Trophoblast cell (in vitro differentiated cells and primary cell): ENCODE data around the gene MARS2.
A peak's percentile ranks its signal among the peaks of the same experiment; 100 is the strongest.

Source experiments
- DNase-seq, 2 donors: peaks; one replicate each; pipeline ENCODE4 v3.0.0-alpha.2; 2016
- H2AFZ ChIP-seq: 2 replicates; pipeline ENCODE4 v1.6.1; 2013; ENCODE audit warnings: low read length, moderate library complexity, mild to moderate bottlenecking; ENCODE audit not compliant: insufficient read depth, poor library complexity
- H2AK5ac ChIP-seq: 2 replicates; pipeline ENCODE4 v1.6.1; 2013; ENCODE audit warnings: mild to moderate bottlenecking, low read length
- H2BK120ac ChIP-seq: 2 replicates; pipeline ENCODE4 v1.6.1; 2013; ENCODE audit warnings: low read length, mild to moderate bottlenecking, moderate library complexity; ENCODE audit not compliant: insufficient read depth, poor library complexity
- H2BK12ac ChIP-seq: 2 replicates; pipeline ENCODE4 v1.6.1; 2013; ENCODE audit warnings: mild to moderate bottlenecking, low read length, moderate library complexity
- H2BK5ac ChIP-seq: 2 replicates; pipeline ENCODE4 v1.6.1; 2013; ENCODE audit warnings: low read length, low read depth, moderate library complexity, mild to moderate bottlenecking; ENCODE audit not compliant: poor library complexity
- H3K14ac ChIP-seq: 2 replicates; pipeline ENCODE4 v1.6.1; 2013; ENCODE audit warnings: mild to moderate bottlenecking, low read length
- H3K18ac ChIP-seq: 2 replicates; pipeline ENCODE4 v1.6.1; 2013; ENCODE audit warnings: mild to moderate bottlenecking, low read length
- H3K23ac ChIP-seq: 2 replicates; pipeline ENCODE4 v1.6.1; 2013; ENCODE audit warnings: low read length
- H3K27ac ChIP-seq: 2 replicates; pipeline ENCODE4 v1.5.1; 2013; ENCODE audit warnings: low read depth, mild to moderate bottlenecking, inconsistent platforms, low read length, moderate library complexity
- H3K27me3 ChIP-seq: 2 replicates; pipeline ENCODE4 v1.6.1; 2013; ENCODE audit warnings: inconsistent platforms, mild to moderate bottlenecking, low read length, moderate library complexity; ENCODE audit not compliant: insufficient read depth
- H3K36me3 ChIP-seq, 2 experiments: 1 replicate in 1 of 2; 2 replicates in 1 of 2; pipeline ENCODE4 v1.6.1; 2013; ENCODE audit warnings: low read length in 2 of 2, mild to moderate bottlenecking in 2 of 2, moderate library complexity in 1 of 2; ENCODE audit not compliant: insufficient read depth in 2 of 2, control insufficient read depth in 1 of 2
- H3K4ac ChIP-seq: 2 replicates; pipeline ENCODE4 v1.6.1; 2013; ENCODE audit warnings: low read depth, mild to moderate bottlenecking, low read length, moderate library complexity
- H3K4me1 ChIP-seq, 2 experiments: 1 replicate in 1 of 2; 2 replicates in 1 of 2; pipeline ENCODE4 v1.6.1; 2013; ENCODE audit warnings: low read length in 2 of 2, mild to moderate bottlenecking in 2 of 2, moderate library complexity in 1 of 2; ENCODE audit not compliant: insufficient read depth in 2 of 2, control insufficient read depth in 1 of 2
- H3K4me2 ChIP-seq: 2 replicates; pipeline ENCODE4 v1.6.1; 2013; ENCODE audit warnings: inconsistent platforms, mild to moderate bottlenecking, low read length, moderate library complexity
- H3K4me3 ChIP-seq: 2 replicates; pipeline ENCODE4 v1.5.1; 2013; ENCODE audit warnings: mild to moderate bottlenecking, low read depth, low read length, inconsistent platforms
- H3K79me1 ChIP-seq: one replicate; pipeline ENCODE4 v1.6.1; 2013; ENCODE audit warnings: low read length
- H3K79me2 ChIP-seq: 2 replicates; pipeline ENCODE4 v1.6.1; 2013; ENCODE audit warnings: low read length, mild to moderate bottlenecking; ENCODE audit not compliant: control insufficient read depth, insufficient read depth, poor library complexity
- H3K9ac ChIP-seq: 2 replicates; pipeline ENCODE4 v1.6.1; 2013; ENCODE audit warnings: mild to moderate bottlenecking, low read length
- H3K9me3 ChIP-seq: 2 replicates; pipeline ENCODE4 v1.6.1; 2013; ENCODE audit warnings: low read depth, mild to moderate bottlenecking, control low read depth, inconsistent platforms, low read length; ENCODE audit not compliant: insufficient read depth
- H4K12ac ChIP-seq: 2 replicates; pipeline ENCODE4 v1.6.1; 2013; ENCODE audit warnings: low read depth, mild to moderate bottlenecking, low read length, moderate library complexity
- H4K8ac ChIP-seq: 2 replicates; pipeline ENCODE4 v1.6.1; 2013; ENCODE audit warnings: low read depth, mild to moderate bottlenecking, low read length, moderate library complexity
- H4K91ac ChIP-seq: one replicate; pipeline ENCODE4 v1.6.1; 2013; ENCODE audit warnings: low read depth, mild to moderate bottlenecking, low read length, moderate library complexity
- WGBS: extraction: QIAGEN DNeasy Blood & Tissue Kit; methylation state at CpG from one replicate; pipeline ENCODE4 v1.1.7; 2013; ENCODE audit warnings: missing lambda C conversion rate; ENCODE audit not compliant: insufficient read length, insufficient coverage; ENCODE audit errors: extremely low coverage; 5-methylcytosine and 5-hydroxymethylcytosine counted together

The MARS2 gene

GRCh38 chr2:197673606-197674005 is 31.6 kb upstream of the MARS2 start:
- no peak overlapping the region for H4K8ac ChIP-seq
- H3K27me3 ChIP-seq, result no peaks in the 10 kb centered on the region
- no peaks in the 10 kb centered on the region for H3K36me3 ChIP-seq
- no peak overlapping the region for H3K14ac ChIP-seq
- H2BK5ac ChIP-seq, result no peak overlapping the region
- H3K4me1 ChIP-seq, result no peaks in the 10 kb centered on the region
- no peaks in the 10 kb centered on the region for H3K9me3 ChIP-seq
- H4K12ac ChIP-seq, result no peak overlapping the region
- no peak overlapping the region for H3K4me3 ChIP-seq
- DNase-seq, result no peak
- no peak overlapping the region for H2BK120ac ChIP-seq
- no peak overlapping the region for H3K4me2 ChIP-seq
- no peaks in the 10 kb centered on the region for H3K79me2 ChIP-seq
- no peak overlapping the region for H3K9ac ChIP-seq
- no peaks in the 10 kb centered on the region for H3K79me1 ChIP-seq
- WGBS, result no CpG with 5 or more reads among the region's 1 CpG
- H3K18ac ChIP-seq, result no peak overlapping the region
- H3K4ac ChIP-seq, result no peak overlapping the region
- no peak overlapping the region for H3K23ac ChIP-seq
- no peak overlapping the region for H2BK12ac ChIP-seq
- H2AK5ac ChIP-seq, result no peak overlapping the region
- H3K27ac ChIP-seq, result no peak overlapping the region
- H4K91ac ChIP-seq, result no peak overlapping the region
- H2AFZ ChIP-seq, result no peak overlapping the region

- Histone ChIP-seq H3K18ac (no peak overlapping the region), H3K36me3 (no peaks in the 10 kb centered on the region), H3K4me1 (no peaks in the 10 kb centered on the region), H3K23ac (no peak overlapping the region), H3K4me2 (no peak overlapping the region), H3K9ac (no peak overlapping the region), H3K14ac (no peak overlapping the region), H2BK5ac (no peak overlapping the region), H2AK5ac (no peak overlapping the region), H4K91ac (no peak overlapping the region), H3K4me3 (no peak overlapping the region), H4K12ac (no peak overlapping the region), H3K9me3 (no peaks in the 10 kb centered on the region), H3K27ac (no peak overlapping the region), H2BK12ac (no peak overlapping the region), H4K8ac (no peak overlapping the region), H3K4ac (no peak overlapping the region), H3K27me3 (no peaks in the 10 kb centered on the region), H3K79me2 (no peaks in the 10 kb centered on the region), H2BK120ac (no peak overlapping the region), H2AFZ (no peak overlapping the region), H3K79me1 (no peaks in the 10 kb centered on the region)
- no CpG with 5 or more reads among the region's 1 CpG for WGBS
- DNase-seq, result no peak
Observed at GRCh38 chr2:197674060-197674459, 31.1 kb upstream of the MARS2 start.

- DNase-seq, result no peak
- H3K36me3 ChIP-seq, result no peaks in the 10 kb centered on the region
- no peak overlapping the region for H2BK5ac ChIP-seq
- no peak overlapping the region for H4K91ac ChIP-seq
- no peaks in the 10 kb centered on the region for H3K9me3 ChIP-seq
- no peak overlapping the region for H2AK5ac ChIP-seq
- H3K79me2 ChIP-seq, result no peaks in the 10 kb centered on the region
- H3K79me1 ChIP-seq, result no peaks in the 10 kb centered on the region
- H3K27me3 ChIP-seq, result no peaks in the 10 kb centered on the region
- H2BK12ac ChIP-seq, result no peak overlapping the region
- H3K4ac ChIP-seq, result no peak overlapping the region
- H3K14ac ChIP-seq, result no peak overlapping the region
- no peaks in the 10 kb centered on the region for H3K4me1 ChIP-seq
- H2AFZ ChIP-seq, result no peak overlapping the region
- no peak overlapping the region for H2BK120ac ChIP-seq
- H3K4me3 ChIP-seq, result no peak overlapping the region
- no peak overlapping the region for H4K8ac ChIP-seq
- H4K12ac ChIP-seq, result no peak overlapping the region
- no peak overlapping the region for H3K9ac ChIP-seq
- H3K4me2 ChIP-seq, result no peak overlapping the region
- no peak overlapping the region for H3K18ac ChIP-seq
- no CpG with 5 or more reads among the region's 3 CpGs for WGBS
- no peak overlapping the region for H3K27ac ChIP-seq
- no peak overlapping the region for H3K23ac ChIP-seq
Observed at GRCh38 chr2:197674591-197674990, 30.6 kb upstream of the MARS2 start.

- no peaks in the 10 kb centered on the region for H3K36me3 ChIP-seq
- H2AK5ac ChIP-seq, result no peak within 1 kb of the TSS
- no peak within 1 kb of the TSS for H3K18ac ChIP-seq
- no peak within 1 kb of the TSS for H4K12ac ChIP-seq
- no peak within 1 kb of the TSS for H2BK5ac ChIP-seq
- H2AFZ ChIP-seq, result no peak within 1 kb of the TSS
- H3K79me2 ChIP-seq, result no peaks in the 10 kb centered on the region
- H3K9ac ChIP-seq, result no peak within 1 kb of the TSS
- no peak within 1 kb of the TSS for H3K27ac ChIP-seq
- no peak within 1 kb of the TSS for H2BK12ac ChIP-seq
- no peaks in the 10 kb centered on the region for H3K27me3 ChIP-seq
- H3K14ac ChIP-seq, result no peak within 1 kb of the TSS
- H3K9me3 ChIP-seq, result no peaks in the 10 kb centered on the region
- no CpG with 5 or more reads among the region's 3 CpGs for WGBS
- no peak within 1 kb of the TSS for H3K4ac ChIP-seq
- DNase-seq, result no peak
- no peak within 1 kb of the TSS for H3K4me3 ChIP-seq
- H3K79me1 ChIP-seq, result no peaks in the 10 kb centered on the region
- H3K4me1 ChIP-seq, result no peaks in the 10 kb centered on the region
- H3K4me2 ChIP-seq, result peak within 1 kb of the TSS; percentile 33
- H2BK120ac ChIP-seq, result no peak within 1 kb of the TSS
- no peak within 1 kb of the TSS for H4K91ac ChIP-seq
- H3K23ac ChIP-seq, result no peak within 1 kb of the TSS
- no peak within 1 kb of the TSS for H4K8ac ChIP-seq
Observed at GRCh38 chr2:197675246-197675645, 29.9 kb upstream of the MARS2 start, which contains the start of gene RFTN2. Gene RFTN2, minus strand, starts transcription at chr2:197675587. Its CDS starts 129 bp downstream, at chr2:197675458.
